H1 (cell line): ENCODE measurements around the gene CD1D. TPM values are rescaled to one million over a fixed set of nuclear protein-coding genes. Genes with fewer than 3 reads are reported as not detected.

Experiments used
- CTCF ChIA-PET: fragments of 300-600 bp; sonication (Branson Sonifier 250); formaldehyde crosslinking; loops from one replicate; lab custom pipeline; 2021; ENCODE audit not compliant: partially characterized antibody; lab: Charles Lee
- POLR2A ChIA-PET: fragments of 300-600 bp; sonication (Branson Sonifier 250); formaldehyde crosslinking; loops from one replicate; lab custom pipeline; 2021; ENCODE audit warnings: inconsistent platforms; ENCODE audit not compliant: partially characterized antibody; lab: Charles Lee
- DNase-seq, 2 experiments: peaks; one replicate each; pipeline versions ENCODE4 v3.0.0 to v3.0.0-alpha.2; 2010 to 2022; ENCODE audit warnings: low spot score in 2 of 2, low read depth in 1 of 2, mixed read lengths in 1 of 2
- FAIRE-seq: peaks from 2 replicates; lab custom pipeline; 2011; peaks lifted over from hg19 to GRCh38; lab: Jason Lieb, UNC
- H2AFZ ChIP-seq: 2 replicates; pipeline ENCODE4 v1.8.1; 2012; ENCODE audit warnings: low read length, inconsistent platforms
- H2AK5ac ChIP-seq: 2 replicates; pipeline ENCODE4 v1.6.1; 2013; ENCODE audit warnings: low read depth, low read length
- H2BK120ac ChIP-seq: replicated peaks from 2 replicates; pipeline ENCODE3; 2013; ENCODE audit warnings: low read depth, low read length, inconsistent platforms
- H2BK12ac ChIP-seq: 2 replicates; pipeline ENCODE4 v1.6.1; 2013; ENCODE audit warnings: low read depth, low read length
- H2BK15ac ChIP-seq: 2 replicates; pipeline ENCODE4 v1.6.1; 2013; ENCODE audit warnings: low read length
- H2BK20ac ChIP-seq: 2 replicates; pipeline ENCODE4 v1.6.1; 2013; ENCODE audit warnings: low read length
- H2BK5ac ChIP-seq: 2 replicates; pipeline ENCODE4 v1.6.1; 2013; ENCODE audit warnings: low read depth, low read length
- H3K14ac ChIP-seq: 2 replicates; pipeline ENCODE4 v1.6.1; 2013; ENCODE audit warnings: inconsistent platforms; ENCODE audit not compliant: insufficient read length
- H3K18ac ChIP-seq: 2 replicates; pipeline ENCODE4 v1.6.1; 2013; ENCODE audit warnings: low read length; ENCODE audit errors: extremely low read depth
- H3K23ac ChIP-seq: 2 replicates; pipeline ENCODE4 v1.6.1; 2013; ENCODE audit warnings: inconsistent platforms; ENCODE audit not compliant: insufficient read length
- H3K23me2 ChIP-seq: 2 replicates; pipeline ENCODE4 v1.6.1; 2013; ENCODE audit warnings: low read depth, low read length
- H3K27ac ChIP-seq: 2 replicates; pipeline ENCODE4 v1.6.1; 2011; ENCODE audit warnings: low read depth, low read length, inconsistent platforms
- H3K27me3 ChIP-seq, 4 experiments: replicated peaks in 1 of 4; 1 replicate in 1 of 4; 2 replicates in 3 of 4; pipeline versions ENCODE4 v1.6.1 to v1.8.1; 2011 to 2013; ENCODE audit warnings: low read length in 3 of 4, mild to moderate bottlenecking in 3 of 4, inconsistent platforms in 2 of 4, mixed read lengths in 2 of 4, moderate library complexity in 1 of 4; ENCODE audit not compliant: control insufficient read depth in 3 of 4, insufficient read depth in 3 of 4; ENCODE audit errors: extremely low read depth in 1 of 4
- H3K36me3 ChIP-seq, 4 experiments: 2 replicates each; pipeline versions ENCODE4 v1.6.1 to v1.8.1; 2011 to 2013; ENCODE audit warnings: mild to moderate bottlenecking in 4 of 4, low read length in 3 of 4, moderate library complexity in 2 of 4, control low read depth in 1 of 4, inconsistent platforms in 1 of 4; ENCODE audit not compliant: insufficient read depth in 4 of 4, control insufficient read depth in 2 of 4
- H3K4ac ChIP-seq: replicated peaks from 2 replicates; pipeline ENCODE3; 2013; ENCODE audit warnings: low read length, low read depth, mixed read lengths, inconsistent platforms; ENCODE audit not compliant: insufficient read length
- H3K4me1 ChIP-seq, 4 experiments: replicated peaks in 1 of 4; 1 replicate in 1 of 4; 2 replicates in 3 of 4; pipeline versions ENCODE4 v1.6.1 to v1.8.1; 2011 to 2013; ENCODE audit warnings: low read length in 3 of 4, inconsistent platforms in 2 of 4, mixed read lengths in 1 of 4; ENCODE audit not compliant: insufficient read depth in 4 of 4, control insufficient read depth in 3 of 4
- H3K4me2 ChIP-seq, 2 experiments: 2 replicates each; pipeline versions ENCODE4 v1.6.1 to v1.8.1; 2011 to 2013; ENCODE audit warnings: low read depth in 2 of 2, low read length in 2 of 2, control low read depth in 1 of 2, inconsistent platforms in 1 of 2, mild to moderate bottlenecking in 1 of 2; ENCODE audit not compliant: insufficient read depth in 1 of 2
- H3K4me3 ChIP-seq, 4 experiments: fragments of 200-600, 300-600 bp in 1 of 4; sonication (generic), shearing (Covaris generic), sonication (Bioruptor Twin) in 1 of 4; 2 replicates each; pipeline versions ENCODE4 v1.5.1 to v1.8.1; 2011 to 2016; ENCODE audit warnings: low read length in 4 of 4, low read depth in 3 of 4, control low read depth in 2 of 4, inconsistent platforms in 2 of 4, mild to moderate bottlenecking in 2 of 4, mixed read lengths in 1 of 4, moderate library complexity in 1 of 4; ENCODE audit not compliant: insufficient read depth in 2 of 4; ENCODE audit errors: extremely low read depth in 1 of 4
- H3K56ac ChIP-seq: replicated peaks from 2 replicates; pipeline ENCODE3; 2013; ENCODE audit warnings: low read depth, mild to moderate bottlenecking, mixed read lengths, low read length, inconsistent platforms; ENCODE audit not compliant: insufficient read length
- H3K79me1 ChIP-seq: 2 replicates; pipeline ENCODE4 v1.6.1; 2013; ENCODE audit warnings: low read depth, low read length, control low read depth
- H3K79me2 ChIP-seq, 2 experiments: 2 replicates each; pipeline versions ENCODE4 v1.6.1 to v1.8.1; 2012 to 2013; ENCODE audit warnings: low read length in 2 of 2, mild to moderate bottlenecking in 2 of 2, inconsistent platforms in 1 of 2; ENCODE audit not compliant: insufficient read depth in 2 of 2, control insufficient read depth in 1 of 2
- H3K9ac ChIP-seq, 4 experiments: replicated peaks in 1 of 4; 1 replicate in 1 of 4; 2 replicates in 3 of 4; pipeline versions ENCODE4 v1.6.1 to v1.8.1; 2011 to 2013; ENCODE audit warnings: low read depth in 3 of 4, low read length in 3 of 4, control low read depth in 2 of 4, mild to moderate bottlenecking in 2 of 4, moderate library complexity in 2 of 4, inconsistent platforms in 1 of 4; ENCODE audit errors: extremely low read depth in 1 of 4
- H3K9me3 ChIP-seq, 2 experiments: 2 replicates each; pipeline versions ENCODE4 v1.6.1 to v1.8.1; 2012 to 2013; ENCODE audit warnings: mild to moderate bottlenecking in 2 of 2, moderate library complexity in 2 of 2, control low read depth in 1 of 2, inconsistent platforms in 1 of 2, low read depth in 1 of 2, low read length in 1 of 2, mixed read lengths in 1 of 2; ENCODE audit not compliant: insufficient read depth in 2 of 2
- H4K20me1 ChIP-seq, 2 experiments: replicated peaks in 1 of 2; 2 replicates each; pipeline versions ENCODE3 to v1.8.1; 2011 to 2013; ENCODE audit warnings: inconsistent platforms in 2 of 2, low read length in 2 of 2, mild to moderate bottlenecking in 1 of 2; ENCODE audit not compliant: insufficient read depth in 2 of 2, control insufficient read depth in 1 of 2
- H4K5ac ChIP-seq: 2 replicates; pipeline ENCODE4 v1.6.1; 2013; ENCODE audit warnings: low read length, low read depth, mixed read lengths, inconsistent platforms; ENCODE audit not compliant: insufficient read length
- H4K8ac ChIP-seq: 2 replicates; pipeline ENCODE4 v1.8.0; 2013; ENCODE audit warnings: mild to moderate bottlenecking, moderate library complexity, low read length, inconsistent platforms; ENCODE audit not compliant: insufficient read depth; ENCODE audit errors: extremely low read depth
- H4K91ac ChIP-seq: replicated peaks from 2 replicates; pipeline ENCODE3; 2013; ENCODE audit warnings: low read length, mixed read lengths, inconsistent platforms; ENCODE audit not compliant: insufficient read length
- ASH2L ChIP-seq: fragments of 200-600, 300-600 bp; sonication (generic); IDR thresholded peaks from one replicate; pipeline ENCODE4 v1.7.1; 2017; ENCODE audit warnings: low read length
- BACH1 ChIP-seq: IDR thresholded peaks from 2 replicates; pipeline ENCODE4 v1.6.1; 2012; ENCODE audit warnings: low read length, improper control_type of control experiment
- CHD2 ChIP-seq: IDR thresholded peaks from 2 replicates; pipeline ENCODE4 v1.6.1; 2012; ENCODE audit warnings: low read length, improper control_type of control experiment
- FOSL1 ChIP-seq: IDR thresholded peaks from 2 replicates; pipeline ENCODE4 v1.6.1; 2011; ENCODE audit warnings: mild to moderate bottlenecking, low read depth, low read length, moderate library complexity; ENCODE audit not compliant: insufficient read depth
- JUN ChIP-seq: IDR thresholded peaks from 2 replicates; pipeline ENCODE4 v1.6.1; 2011; ENCODE audit warnings: low read depth, mild to moderate bottlenecking, improper control_type of control experiment, low read length
- JUND ChIP-seq: IDR thresholded peaks from 2 replicates; pipeline ENCODE4 v1.6.1; 2011; ENCODE audit warnings: mild to moderate bottlenecking, improper control_type of control experiment, low read length
- MAFK ChIP-seq: IDR thresholded peaks from 2 replicates; pipeline ENCODE4 v1.6.1; 2012; ENCODE audit warnings: low read depth, mild to moderate bottlenecking, improper control_type of control experiment, low read length
- NANOG ChIP-seq: IDR thresholded peaks from 2 replicates; pipeline ENCODE4 v1.6.1; 2011; ENCODE audit warnings: low read length, low read depth, mild to moderate bottlenecking, inconsistent platforms; ENCODE audit not compliant: insufficient read depth, poor library complexity, severe bottlenecking
- NRF1 ChIP-seq: IDR thresholded peaks from 2 replicates; pipeline ENCODE4 v1.6.1; 2011; ENCODE audit warnings: mild to moderate bottlenecking, low read depth, low read length, improper control_type of control experiment
- RAD21 ChIP-seq, 2 experiments: IDR thresholded peaks in 1 of 2; conservative IDR thresholded peaks in 1 of 2; 2 replicates each; pipeline ENCODE4 v1.6.1; 2011; ENCODE audit warnings: low read depth in 2 of 2, low read length in 2 of 2, improper control_type of control experiment in 1 of 2, inconsistent platforms in 1 of 2, mild to moderate bottlenecking in 1 of 2, moderate library complexity in 1 of 2
- RNF2 ChIP-seq: fragments of 200-900, 300-1000 bp; sonication (generic); IDR thresholded peaks from 2 replicates; pipeline ENCODE4 v1.7.1; 2016; ENCODE audit warnings: borderline replicate concordance, low read depth, mild to moderate bottlenecking, antibody characterized with exemption, low read length; ENCODE audit not compliant: poor library complexity, severe bottlenecking; ENCODE audit errors: missing control alignments
- RXRA ChIP-seq: IDR thresholded peaks from 2 replicates; pipeline ENCODE4 v1.6.1; 2011; ENCODE audit warnings: low read depth, mild to moderate bottlenecking, low read length, moderate library complexity; ENCODE audit not compliant: insufficient read depth
- SIN3A ChIP-seq, 2 experiments: IDR thresholded peaks in 1 of 2; conservative IDR thresholded peaks in 1 of 2; 2 replicates each; pipeline ENCODE4 v1.6.1; 2011 to 2012; ENCODE audit warnings: low read length in 2 of 2, improper control_type of control experiment in 1 of 2, low read depth in 1 of 2, mild to moderate bottlenecking in 1 of 2
- YY1 ChIP-seq: IDR thresholded peaks from 2 replicates; pipeline ENCODE4 v1.6.1; 2011; ENCODE audit warnings: low read depth, mild to moderate bottlenecking, low read length
- polyA plus RNA-seq, 7 experiments: library from polyadenylated mRNA; depleted of rRNA in 3 of 7; stranded (reverse) in 5 of 7; unstranded in 2 of 7; fragments of >200 nt in 5 of 7; fragments of 200-250 nt in 2 of 7; gene quantifications; 1 replicate in 5 of 7; 2 replicates in 1 of 7; 4 replicates in 1 of 7; pipeline versions ENCODE4 v1.2.1 to v1.2.3, GENCODE V29; 2011 to 2013; ENCODE audit warnings: missing spikeins in 2 of 7, mixed read lengths in 2 of 7
- total RNA-seq: library from RNA; stranded (reverse); fragmentation: NEBNext Ultra II Directional; extraction: Animal tissue kit (Norgen Biotek cat#: 25700); gene quantifications from 2 replicates; pipeline ENCODE4 v1.2.1, GENCODE V29; 2021
- TF ChIP-seq, protein P1 (sequence below): IDR thresholded peaks from 2 replicates; pipeline ENCODE4 v1.6.1; 2011; ENCODE audit warnings: low read depth, mild to moderate bottlenecking, low read length; ENCODE audit not compliant: insufficient read depth

Gene CD1D
- total and polyA plus RNA-seq, 2 of the 8 experiments (the other 6 are each of a cell fraction or from before 2014, with no cell fraction given): 1.1 to 1.6 TPM

- H2BK20ac ChIP-seq: no peak overlapping the region
- CTCF ChIA-PET: no interaction called here
- H3K9ac ChIP-seq: no peak overlapping the region
- no peak overlapping the region for H2BK5ac ChIP-seq
- DNase-seq (no peak), FAIRE-seq (no peak)
- no peaks in the 10 kb centered on the region; a peak in 1 of 7 replicates for H3K27me3 ChIP-seq
- H3K4me1 ChIP-seq: no peaks in the 10 kb centered on the region
- POLR2A ChIA-PET: no interaction called here
- H3K4ac ChIP-seq: no peak overlapping the region
- H3K23me2 ChIP-seq: no peaks in the 10 kb centered on the region; the same call in 1 of the 2 replicates
- no peak overlapping the region for H4K91ac ChIP-seq
- H2AFZ ChIP-seq: no peak overlapping the region
- no peak overlapping the region for H2BK12ac ChIP-seq
- no peak overlapping the region for H3K56ac ChIP-seq
- H3K36me3 ChIP-seq: no peaks in the 10 kb centered on the region
- no peak overlapping the region for H3K14ac ChIP-seq
- H3K79me2 ChIP-seq: no peaks in the 10 kb centered on the region
- no peak overlapping the region for H4K8ac ChIP-seq
- H3K9me3 ChIP-seq: no peaks in the 10 kb centered on the region
- H3K18ac ChIP-seq: no peak overlapping the region
- no peak overlapping the region for H2BK15ac ChIP-seq
- no peak overlapping the region for H3K4me3 ChIP-seq
- no peaks in the 10 kb centered on the region for H4K20me1 ChIP-seq
- H3K23ac ChIP-seq: no peak overlapping the region
- no peak overlapping the region for H2AK5ac ChIP-seq
- H3K79me1 ChIP-seq: no peaks in the 10 kb centered on the region
- H2BK120ac ChIP-seq: no peak overlapping the region
- no peak overlapping the region for H3K4me2 ChIP-seq
- no peak overlapping the region for H3K27ac ChIP-seq
- no peak overlapping the region for H4K5ac ChIP-seq
- TF ChIP-seq SIN3A (conservative IDR thresholded peaks at IDR 0.05 in 1 of 2, IDR thresholded peaks at IDR 0.05 in 1 of 2; ENCODE audit: low read depth in 1 of 2, low read length in 2 of 2) (no peak), NANOG (no peak), FOSL1 (no peak), RXRA (no peak), NRF1 (no peak), JUN (no peak), BACH1 (no peak), JUND (no peak), ASH2L (no peak), YY1 (no peak), CHD2 (no peak), RNF2 (no peak), RAD21 (IDR thresholded peaks at IDR 0.05 in 1 of 2, conservative IDR thresholded peaks at IDR 0.05 in 1 of 2; ENCODE audit: low read depth in 2 of 2, low read length in 2 of 2) (no peak), MAFK (no peak)
- TF ChIP-seq, protein P1, sequence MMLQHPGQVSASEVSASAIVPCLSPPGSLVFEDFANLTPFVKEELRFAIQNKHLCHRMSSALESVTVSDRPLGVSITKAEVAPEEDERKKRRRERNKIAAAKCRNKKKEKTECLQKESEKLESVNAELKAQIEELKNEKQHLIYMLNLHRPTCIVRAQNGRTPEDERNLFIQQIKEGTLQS: no peak
Observed at GRCh38 chr1:158159597-158159996, 21.1 kb upstream of the CD1D start.
